Neural crest cell (in vitro differentiated cells): ENCODE measurements around the gene FHIT. TPM values are rescaled to one million over a fixed set of nuclear protein-coding genes. Genes with fewer than 3 reads are reported as not detected.

Source experiments
- DNase-seq: peaks from one replicate; pipeline ENCODE4 v3.0.0; 2021; ENCODE audit warnings: low read depth, mixed read lengths, low spot score
- H3K27ac Mint-ChIP-seq: one replicate; pipeline ENCODE4 v1.8.0; 2021; ENCODE audit warnings: mild to moderate bottlenecking, mixed read lengths; ENCODE audit not compliant: unreplicated experiment
- H3K27me3 Mint-ChIP-seq: 2 replicates; pipeline ENCODE4 v1.8.0; 2021; ENCODE audit warnings: low read depth, mild to moderate bottlenecking, mixed read lengths
- H3K36me3 Mint-ChIP-seq: 2 replicates; pipeline ENCODE4 v1.8.0; 2021; ENCODE audit warnings: low read depth, mild to moderate bottlenecking, mixed read lengths
- H3K4me1 Mint-ChIP-seq: 2 replicates; pipeline ENCODE4 v1.8.0; 2021; ENCODE audit warnings: mixed read lengths
- H3K4me3 Mint-ChIP-seq: one replicate; pipeline ENCODE4 v1.8.0; 2021; ENCODE audit warnings: mild to moderate bottlenecking, mixed read lengths
- H3K9me3 Mint-ChIP-seq: 2 replicates; pipeline ENCODE4 v1.8.0; 2021; ENCODE audit warnings: mixed read lengths
- CTCF ChIP-seq: fragments of 200-600 bp; sonication (generic); conservative IDR thresholded peaks from 2 replicates; pipeline ENCODE4 v1.5.0; 2021; ENCODE audit warnings: antibody characterized with exemption, mild to moderate bottlenecking
- total RNA-seq: library from RNA; stranded (reverse); gene quantifications from 2 replicates; pipeline ENCODE4 v1.2.1, GENCODE V29; 2021

Gene FHIT
- total RNA-seq, 1 donor from 2014 or later: 5.2 TPM

- Mint-ChIP-seq H3K27me3 (no peaks in the 10 kb centered on the region), H3K4me1 (peaks cover 3% of the 10 kb centered on the region), H3K9me3 (peaks cover 8% of the 10 kb centered on the region), H3K36me3 (no peaks in the 10 kb centered on the region), H3K27ac (no peak overlapping the region), H3K4me3 (no peak overlapping the region)
- no peak for DNase-seq
- TF ChIP-seq CTCF: no peak
Measured at GRCh38 chr3:60114191-60114590, 1137.1 kb downstream of the FHIT start.

- H3K27me3 Mint-ChIP-seq: no peaks in the 10 kb centered on the region
- no peak for TF ChIP-seq CTCF
- H3K4me3 Mint-ChIP-seq: no peak overlapping the region
- no peak for DNase-seq
- H3K27ac Mint-ChIP-seq: no peak overlapping the region
- H3K9me3 Mint-ChIP-seq: no peaks in the 10 kb centered on the region
- H3K4me1 Mint-ChIP-seq: peaks cover 27% of the 10 kb centered on the region
- H3K36me3 Mint-ChIP-seq: no peaks in the 10 kb centered on the region
Measured at GRCh38 chr3:60107275-60107674, 1144.0 kb downstream of the FHIT start.

GRCh38 chr3:60102154-60102553 lies 1149.1 kb downstream of the FHIT start:
- Mint-ChIP-seq H3K4me1 (peaks cover 27% of the 10 kb centered on the region), H3K36me3 (no peaks in the 10 kb centered on the region)
- TF ChIP-seq CTCF: no peak

GRCh38 chr3:60101621-60102020 lies 1149.6 kb downstream of the FHIT start:
- no peaks in the 10 kb centered on the region for H3K36me3 Mint-ChIP-seq
- H3K9me3 Mint-ChIP-seq: peaks cover 3% of the 10 kb centered on the region
- no peak for DNase-seq
- H3K27ac Mint-ChIP-seq: no peak overlapping the region
- no peaks in the 10 kb centered on the region for H3K27me3 Mint-ChIP-seq
- peaks cover 28% of the 10 kb centered on the region for H3K4me1 Mint-ChIP-seq
- TF ChIP-seq CTCF: no peak
- H3K4me3 Mint-ChIP-seq: no peak overlapping the region

More at GRCh38 chr3:60102154-60102553, 1149.1 kb downstream of the FHIT start:
- Mint-ChIP-seq H3K4me3 (no peak overlapping the region), H3K27ac (no peak overlapping the region), H3K27me3 (no peaks in the 10 kb centered on the region), H3K9me3 (peaks cover 3% of the 10 kb centered on the region)
- DNase-seq: no peak

- H3K4me1 Mint-ChIP-seq: peaks cover 3% of the 10 kb centered on the region
- H3K36me3 Mint-ChIP-seq: no peaks in the 10 kb centered on the region
- H3K4me3 Mint-ChIP-seq: no peak overlapping the region
- TF ChIP-seq CTCF: no peak
- peaks cover 3% of the 10 kb centered on the region for H3K9me3 Mint-ChIP-seq
- DNase-seq: no peak
- H3K27me3 Mint-ChIP-seq: no peaks in the 10 kb centered on the region
- no peak overlapping the region for H3K27ac Mint-ChIP-seq
Measured at GRCh38 chr3:60096403-60096802, 1154.8 kb downstream of the FHIT start.

GRCh38 chr3:60095930-60096329 lies 1155.3 kb downstream of the FHIT start:
- no peak overlapping the region for H3K27ac Mint-ChIP-seq
- no peak overlapping the region for H3K4me3 Mint-ChIP-seq
- peaks cover 3% of the 10 kb centered on the region for H3K9me3 Mint-ChIP-seq
- no peaks in the 10 kb centered on the region for H3K27me3 Mint-ChIP-seq
- no peak for DNase-seq
- H3K36me3 Mint-ChIP-seq: no peaks in the 10 kb centered on the region
- peaks cover 3% of the 10 kb centered on the region for H3K4me1 Mint-ChIP-seq
- no peak for TF ChIP-seq CTCF
